ENCODE measurements around the gene DMRTB1. TPM values are rescaled to one million over a fixed set of nuclear protein-coding genes. Genes with fewer than 3 reads are reported as not detected.

DMRTB1 gene
- total and polyA plus RNA-seq, 2 donors (not counting 1 experiment from before 2014, with no cell fraction given): not detected

- Histone ChIP-seq H2AFZ (ENCODE audit: low read length) (no peak overlapping the region), H3K79me2 (ENCODE audit: control insufficient read depth, insufficient read depth, low read length) (no peaks in the 10 kb centered on the region), H3K9me3 (ENCODE audit: control insufficient read depth, insufficient read depth, low read depth, low read length) (no peaks in the 10 kb centered on the region), H4K20me1 (ENCODE audit: control insufficient read depth, extremely low read depth, insufficient read depth, low read length) (no peaks in the 10 kb centered on the region), H3K9ac (ENCODE audit: insufficient read depth, low read length) (no peak overlapping the region), H3K4me2 (ENCODE audit: extremely low read depth, insufficient read depth, low read length) (no peak overlapping the region), H3K4me1 (ENCODE audit: control insufficient read depth, extremely low read depth, insufficient read depth, low read length) (no peaks in the 10 kb centered on the region), H3K27ac (ENCODE audit: insufficient read depth, low read length) (no peak overlapping the region), H3K36me3 (ENCODE audit: control insufficient read depth, insufficient read depth, low read length) (no peaks in the 10 kb centered on the region), H3K4me3 (replicated peaks in 1 of 4; ENCODE audit: control extremely low read depth in 1 of 4, insufficient read depth in 1 of 4, low read depth in 3 of 4, low read length in 4 of 4) (no peak overlapping the region), H3K27me3 (ENCODE audit: control insufficient read depth, insufficient read depth, low read length) (peaks cover 5% of the 10 kb centered on the region)
- DNase-seq (ENCODE audit: low read depth in 2 of 2): no peak
- TF ChIP-seq CTCF (conservative IDR thresholded peaks at IDR 0.05 in 1 of 2, IDR thresholded peaks at IDR 0.05 in 1 of 2; ENCODE audit: low read depth in 1 of 2, low read length in 2 of 2) (no peak), EZH2 (IDR thresholded peaks at IDR 0.05; ENCODE audit: low read length, missing control alignments) (no peak)
Measured at GRCh38 chr1:53438427-53439336, 20.5 kb upstream of the DMRTB1 start.

GRCh38 chr1:53439337-53440207, 19.6 kb upstream of the DMRTB1 start:
- DNase-seq (ENCODE audit: low read depth in 2 of 2): no peak
- H2AFZ ChIP-seq (ENCODE audit: low read length): no peak overlapping the region
- H3K27ac ChIP-seq (ENCODE audit: insufficient read depth, low read length): no peak overlapping the region
- no peaks in the 10 kb centered on the region for H3K79me2 ChIP-seq (ENCODE audit: control insufficient read depth, insufficient read depth, low read length)
- no peak overlapping the region for H3K9ac ChIP-seq (ENCODE audit: insufficient read depth, low read length)
- H3K4me3 ChIP-seq (replicated peaks in 1 of 4; ENCODE audit: control extremely low read depth in 1 of 4, insufficient read depth in 1 of 4, low read depth in 3 of 4, low read length in 4 of 4): no peak overlapping the region
- no peaks in the 10 kb centered on the region for H3K9me3 ChIP-seq (ENCODE audit: control insufficient read depth, insufficient read depth, low read depth, low read length)
- TF ChIP-seq EZH2 (IDR thresholded peaks at IDR 0.05; ENCODE audit: low read length, missing control alignments) (no peak), CTCF (conservative IDR thresholded peaks at IDR 0.05 in 1 of 2, IDR thresholded peaks at IDR 0.05 in 1 of 2; ENCODE audit: low read depth in 1 of 2, low read length in 2 of 2) (no peak)
- H3K27me3 ChIP-seq (ENCODE audit: control insufficient read depth, insufficient read depth, low read length): peaks cover 3% of the 10 kb centered on the region
- H3K4me2 ChIP-seq (ENCODE audit: extremely low read depth, insufficient read depth, low read length): no peak overlapping the region
- no peaks in the 10 kb centered on the region for H3K4me1 ChIP-seq (ENCODE audit: control insufficient read depth, extremely low read depth, insufficient read depth, low read length)
- H3K36me3 ChIP-seq (ENCODE audit: control insufficient read depth, insufficient read depth, low read length): no peaks in the 10 kb centered on the region
- H4K20me1 ChIP-seq (ENCODE audit: control insufficient read depth, extremely low read depth, insufficient read depth, low read length): no peaks in the 10 kb centered on the region

- Histone ChIP-seq H2AFZ (ENCODE audit: low read length) (no peak overlapping the region), H3K9me3 (ENCODE audit: control insufficient read depth, insufficient read depth, low read depth, low read length) (no peaks in the 10 kb centered on the region), H3K36me3 (ENCODE audit: control insufficient read depth, insufficient read depth, low read length) (no peaks in the 10 kb centered on the region), H3K27me3 (ENCODE audit: control insufficient read depth, insufficient read depth, low read length) (peaks cover 2% of the 10 kb centered on the region), H3K4me1 (ENCODE audit: control insufficient read depth, extremely low read depth, insufficient read depth, low read length) (no peaks in the 10 kb centered on the region), H4K20me1 (ENCODE audit: control insufficient read depth, extremely low read depth, insufficient read depth, low read length) (no peaks in the 10 kb centered on the region), H3K79me2 (ENCODE audit: control insufficient read depth, insufficient read depth, low read length) (no peaks in the 10 kb centered on the region), H3K4me2 (ENCODE audit: extremely low read depth, insufficient read depth, low read length) (no peak overlapping the region), H3K9ac (ENCODE audit: insufficient read depth, low read length) (no peak overlapping the region), H3K4me3 (replicated peaks in 1 of 4; ENCODE audit: control extremely low read depth in 1 of 4, insufficient read depth in 1 of 4, low read depth in 3 of 4, low read length in 4 of 4) (no peak overlapping the region), H3K27ac (ENCODE audit: insufficient read depth, low read length) (no peak overlapping the region)
- no peak for DNase-seq (ENCODE audit: low read depth in 2 of 2)
- TF ChIP-seq EZH2 (IDR thresholded peaks at IDR 0.05; ENCODE audit: low read length, missing control alignments) (no peak), CTCF (conservative IDR thresholded peaks at IDR 0.05 in 1 of 2, IDR thresholded peaks at IDR 0.05 in 1 of 2; ENCODE audit: low read depth in 1 of 2, low read length in 2 of 2) (no peak)
Measured at GRCh38 chr1:53440633-53441032, 18.6 kb upstream of the DMRTB1 start.
